ENCODE measurements around the gene RSKR. TPM values are rescaled to one million over a fixed set of nuclear protein-coding genes. Genes with fewer than 3 reads are reported as not detected.

RSKR gene
- total RNA-seq, 4 donors from 2014 or later, result 2.3 to 4.2 (median 4.1) TPM

DNA sequence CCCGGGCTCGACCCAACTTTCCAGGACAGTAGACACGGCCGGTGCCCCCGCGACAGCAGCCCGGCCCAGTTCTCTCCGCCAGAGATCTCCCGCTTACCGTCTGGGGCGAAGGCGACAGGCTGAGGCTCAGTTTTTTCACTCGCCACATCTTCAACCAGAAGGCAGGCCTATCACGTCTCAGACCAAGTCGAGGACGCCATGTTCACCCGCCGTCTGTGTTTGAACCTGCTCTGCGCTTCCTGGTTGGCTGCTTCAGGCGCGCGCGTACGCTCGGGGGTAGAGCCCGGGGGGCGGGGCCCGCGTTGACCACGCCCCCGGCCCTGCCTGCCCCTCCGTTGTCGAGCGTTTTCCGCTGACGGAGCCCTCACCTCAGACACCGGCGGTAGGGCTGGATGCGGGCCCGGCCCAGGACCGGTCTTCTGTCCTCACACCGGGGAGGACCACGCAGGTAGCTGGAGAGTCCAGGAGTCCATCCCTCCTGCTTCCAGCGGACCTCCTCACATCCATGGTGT, 15.1 kb downstream of the RSKR start, which contains the start of gene SPAG5:
Gene SPAG5 (minus strand): TSS at position 227 of the 512 bp plus-strand sequence. CDS start 79 bp downstream, at position 148.
- peak; percentile 98 for DNase-seq (ENCODE audit: extremely low spot score)
- 0% methylated on average over 19 of the region's 44 CpGs for WGBS
- Histone ChIP-seq H3K4me3 (peak within 1 kb of the TSS; percentile 63 to 73 (median 66)), H3K27me3 (no peaks in the 10 kb centered on the region), H3K36me3 (no peaks in the 10 kb centered on the region), H3K9me3 (no peaks in the 10 kb centered on the region), H3K4me1 (peaks cover 13 to 20% (median 16%) of the 10 kb centered on the region in 4 donors), H3K27ac (replicated peaks in 1 of 4) (peak within 1 kb of the TSS; percentile 94 to 95 (median 94))
- TF ChIP-seq EP300 (IDR thresholded peaks at IDR 0.05) (no peak), POLR2AphosphoS5 (IDR thresholded peaks at IDR 0.05) (peak; percentile 98), POLR2A (IDR thresholded peaks at IDR 0.05; ENCODE audit: low read depth) (peak; percentile 84)
- TF ChIP-seq, protein P1, sequence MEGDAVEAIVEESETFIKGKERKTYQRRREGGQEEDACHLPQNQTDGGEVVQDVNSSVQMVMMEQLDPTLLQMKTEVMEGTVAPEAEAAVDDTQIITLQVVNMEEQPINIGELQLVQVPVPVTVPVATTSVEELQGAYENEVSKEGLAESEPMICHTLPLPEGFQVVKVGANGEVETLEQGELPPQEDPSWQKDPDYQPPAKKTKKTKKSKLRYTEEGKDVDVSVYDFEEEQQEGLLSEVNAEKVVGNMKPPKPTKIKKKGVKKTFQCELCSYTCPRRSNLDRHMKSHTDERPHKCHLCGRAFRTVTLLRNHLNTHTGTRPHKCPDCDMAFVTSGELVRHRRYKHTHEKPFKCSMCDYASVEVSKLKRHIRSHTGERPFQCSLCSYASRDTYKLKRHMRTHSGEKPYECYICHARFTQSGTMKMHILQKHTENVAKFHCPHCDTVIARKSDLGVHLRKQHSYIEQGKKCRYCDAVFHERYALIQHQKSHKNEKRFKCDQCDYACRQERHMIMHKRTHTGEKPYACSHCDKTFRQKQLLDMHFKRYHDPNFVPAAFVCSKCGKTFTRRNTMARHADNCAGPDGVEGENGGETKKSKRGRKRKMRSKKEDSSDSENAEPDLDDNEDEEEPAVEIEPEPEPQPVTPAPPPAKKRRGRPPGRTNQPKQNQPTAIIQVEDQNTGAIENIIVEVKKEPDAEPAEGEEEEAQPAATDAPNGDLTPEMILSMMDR (IDR thresholded peaks at IDR 0.05), result no peak
- intact Hi-C loops (cut with DNase I), result loop anchor here (5.0 kb wide), 1 partner anchor 47 kb away; the partner anchor contains the start of gene UNC119

DNA sequence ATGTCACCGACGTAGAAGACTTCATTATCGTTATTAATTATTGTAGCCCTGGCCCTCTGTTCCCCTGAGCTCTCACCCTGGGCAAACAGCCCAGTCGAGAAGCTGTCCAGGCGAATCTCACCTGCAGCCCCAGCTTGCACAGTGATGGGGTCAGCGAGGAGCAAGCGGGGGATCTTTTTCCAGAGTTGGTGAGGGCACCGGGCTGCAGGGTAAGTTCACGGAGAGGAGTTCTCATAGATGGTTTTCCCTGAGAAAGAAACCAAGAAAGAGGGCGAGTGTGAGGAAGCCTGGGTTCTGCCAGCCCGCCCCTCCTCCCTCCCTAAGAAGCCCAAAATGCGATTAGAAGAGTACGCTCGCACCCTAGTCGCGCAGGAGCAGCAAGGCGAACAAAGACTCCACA, 15.6 kb downstream of the RSKR start:
- Histone ChIP-seq H3K9me3 (no peaks in the 10 kb centered on the region), H3K4me1 (peaks cover 13 to 20% (median 16%) of the 10 kb centered on the region in 4 donors), H3K36me3 (no peaks in the 10 kb centered on the region), H3K4me3 (peak overlapping the region; percentile 63 to 73 (median 66)), H3K27me3 (no peaks in the 10 kb centered on the region), H3K27ac (replicated peaks in 1 of 4) (peak overlapping the region; percentile 94 to 95 (median 94))
- TF ChIP-seq, protein P1 (IDR thresholded peaks at IDR 0.05), result no peak
- TF ChIP-seq EP300 (IDR thresholded peaks at IDR 0.05) (no peak), POLR2A (IDR thresholded peaks at IDR 0.05; ENCODE audit: low read depth) (no peak), POLR2AphosphoS5 (IDR thresholded peaks at IDR 0.05) (no peak)
- DNase-seq (ENCODE audit: extremely low spot score), result no peak
- intact Hi-C loops (cut with DNase I), result loop anchor here (5.0 kb wide), 1 partner anchor 46 kb away; the partner anchor contains the start of gene UNC119
- WGBS, result 6% methylated on average over 13 of the region's 17 CpGs

DNA sequence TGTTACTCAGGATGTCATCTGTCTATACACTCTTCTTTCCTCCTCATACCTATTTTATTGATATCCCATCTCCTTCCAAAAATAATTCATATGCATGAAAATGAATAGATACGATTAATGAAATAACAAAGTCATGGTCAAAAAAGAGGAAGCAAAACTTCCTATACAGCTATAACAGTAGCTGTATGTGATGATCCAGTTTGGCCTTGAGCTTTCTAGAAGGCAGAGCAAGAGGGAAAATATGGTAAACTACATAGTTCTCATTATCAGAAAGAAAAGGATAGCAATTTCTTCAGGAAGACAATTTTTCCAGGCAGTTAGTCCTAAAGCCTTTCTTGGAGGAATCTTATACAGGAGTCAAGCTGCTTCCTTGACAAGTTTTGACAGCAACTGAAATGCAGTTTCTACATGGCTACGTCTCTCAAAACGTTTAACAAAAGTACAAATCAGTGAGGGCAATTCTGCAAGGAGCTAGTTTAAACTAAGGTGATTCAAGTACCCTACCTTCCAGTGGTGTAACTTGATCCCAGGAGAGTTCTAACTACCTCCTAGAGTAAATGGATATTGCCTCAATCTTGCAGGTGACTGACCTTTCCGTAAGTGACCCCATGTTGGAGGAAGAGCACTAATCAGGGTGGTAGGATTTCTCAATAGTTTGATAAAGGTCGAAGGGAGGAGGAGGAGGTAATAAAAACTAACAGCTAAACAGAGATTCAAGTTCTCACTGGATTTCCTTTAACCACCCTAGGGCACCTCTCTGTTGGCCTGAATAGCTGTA, 16.2 kb downstream of the RSKR start:
- no peaks in the 10 kb centered on the region for H3K27me3 ChIP-seq
- H3K4me1 ChIP-seq, result peaks cover 13 to 20% (median 16%) of the 10 kb centered on the region in 4 donors
- intact Hi-C loops (cut with DNase I), result loop anchor here (5.0 kb wide), 1 partner anchor 45 kb away; the partner anchor contains the start of gene UNC119
- no peak overlapping the region for H3K4me3 ChIP-seq
- H3K27ac ChIP-seq (replicated peaks in 1 of 4), result no peak overlapping the region
- TF ChIP-seq POLR2A (IDR thresholded peaks at IDR 0.05; ENCODE audit: low read depth) (no peak), EP300 (IDR thresholded peaks at IDR 0.05) (no peak), POLR2AphosphoS5 (IDR thresholded peaks at IDR 0.05) (no peak)
- no peaks in the 10 kb centered on the region for H3K36me3 ChIP-seq
- DNase-seq (ENCODE audit: extremely low spot score), result no peak
- no peaks in the 10 kb centered on the region for H3K9me3 ChIP-seq
- 50% methylated on average over 5 of the region's 5 CpGs for WGBS

DNA sequence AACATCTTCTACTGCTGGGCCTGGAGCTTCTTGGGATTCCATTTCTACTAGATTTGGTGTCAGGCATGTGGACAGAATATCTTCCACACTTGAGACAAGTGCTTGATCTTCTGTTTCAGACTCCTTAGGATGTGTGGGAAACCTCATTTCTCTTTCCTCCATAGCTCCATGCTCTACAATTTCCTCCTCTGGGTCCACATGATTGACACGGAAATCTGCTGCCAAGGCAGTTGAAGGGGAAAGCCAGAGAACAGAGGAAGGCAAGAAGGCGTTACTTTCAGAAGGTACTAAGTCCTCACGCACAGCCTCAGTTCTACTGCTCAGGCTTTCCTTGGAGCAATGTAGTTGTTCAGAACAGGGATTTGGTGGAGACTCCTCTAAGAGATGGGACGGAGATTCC, 21.7 kb downstream of the RSKR start:
- Histone ChIP-seq H3K9me3 (no peaks in the 10 kb centered on the region), H3K4me3 (no peak overlapping the region), H3K27me3 (no peaks in the 10 kb centered on the region), H3K4me1 (no peaks in the 10 kb centered on the region), H3K36me3 (peaks cover 0 to 8% (median 0%) of the 10 kb centered on the region in 4 donors), H3K27ac (replicated peaks in 1 of 4) (no peak overlapping the region)
- no peak for DNase-seq (ENCODE audit: extremely low spot score)
- WGBS, result 91% methylated on average over 4 of the region's 4 CpGs
- intact Hi-C loops (cut with DNase I), result no loop called here
- TF ChIP-seq, protein P1 (IDR thresholded peaks at IDR 0.05), result no peak
- TF ChIP-seq POLR2A (IDR thresholded peaks at IDR 0.05; ENCODE audit: low read depth) (no peak), EP300 (IDR thresholded peaks at IDR 0.05) (no peak), POLR2AphosphoS5 (IDR thresholded peaks at IDR 0.05) (no peak)

DNA sequence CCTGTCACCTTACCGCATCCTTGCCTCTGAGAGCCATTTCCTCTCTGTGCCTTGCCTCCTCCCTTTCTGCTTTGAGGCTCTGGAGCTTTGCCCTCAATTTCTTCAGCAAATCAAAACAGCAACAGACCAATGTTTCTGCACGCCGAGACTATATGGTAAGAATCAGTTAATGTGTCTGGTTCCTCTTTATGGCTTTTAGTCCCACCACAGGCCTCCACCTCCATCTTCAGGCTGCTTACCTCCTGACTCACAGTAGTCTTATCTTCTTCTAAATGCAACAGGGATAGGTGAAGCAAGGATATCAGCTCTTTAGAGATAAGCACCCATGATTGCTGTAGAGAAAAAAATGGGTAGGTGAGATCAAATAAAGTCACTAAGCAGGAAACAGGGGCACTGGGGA, 28.1 kb downstream of the RSKR start:
- no peak overlapping the region for H3K4me3 ChIP-seq

More for the DNA sequence above, 28.1 kb downstream of the RSKR start:
- 94% methylated on average over 3 of the region's 3 CpGs for WGBS
- H3K27ac ChIP-seq (replicated peaks in 1 of 4), result no peak overlapping the region
- H3K27me3 ChIP-seq, result no peaks in the 10 kb centered on the region
- no peak for TF ChIP-seq EP300 (IDR thresholded peaks at IDR 0.05)
- TF ChIP-seq, protein P1 (IDR thresholded peaks at IDR 0.05), result no peak
- no peaks in the 10 kb centered on the region for H3K4me1 ChIP-seq
- no peak for DNase-seq (ENCODE audit: extremely low spot score)
- intact Hi-C loops (cut with DNase I), result no loop called here
- no peaks in the 10 kb centered on the region for H3K9me3 ChIP-seq
- peaks cover 0 to 24% (median 0%) of the 10 kb centered on the region in 4 donors for H3K36me3 ChIP-seq

Measured in esophagus muscularis mucosa (tissue), 4 donors.